Right atrium auricular region (tissue), 2 donors: Measurements from ENCODE around the gene SP140. TPM values are rescaled to one million over a fixed set of nuclear protein-coding genes. Genes with fewer than 3 reads are reported as not detected.

Experiments
- DNase-seq: peaks from one replicate; pipeline ENCODE4 v3.0.0-alpha.2; 2019; ENCODE audit warnings: low spot score
- H3K27ac ChIP-seq, 2 donors: fragments of 200-600 bp; sonication (generic); 1 replicate in 1 of 2; 2 replicates in 1 of 2; pipeline ENCODE4 v1.5.1; 2016 to 2019
- H3K27me3 ChIP-seq, 2 donors: fragments of 200-600 bp; sonication (generic); one replicate each; pipeline versions ENCODE4 v1.5.1 to v1.6.0; 2017 to 2019
- H3K36me3 ChIP-seq: fragments of 200-600 bp; sonication (generic); one replicate; pipeline ENCODE4 v1.5.1; 2016
- H3K4me1 ChIP-seq, 2 donors: fragments of 200-600 bp; sonication (generic); one replicate each; pipeline versions ENCODE4 v1.5.1 to v1.6.0; 2017 to 2019
- H3K4me3 ChIP-seq, 2 donors: fragments of 200-600 bp; sonication (generic); 1 replicate in 1 of 2; 2 replicates in 1 of 2; pipeline ENCODE4 v1.5.1; 2017 to 2019; ENCODE audit warnings: mild to moderate bottlenecking in 1 of 2, moderate library complexity in 1 of 2
- H3K9me3 ChIP-seq, 2 donors: fragments of 200-600 bp; sonication (generic); one replicate each; pipeline ENCODE4 v1.5.1; 2019
- total RNA-seq, 2 donors: library from RNA; depleted of rRNA; stranded (reverse); fragments of >200 nt; gene quantifications; one replicate each; pipeline ENCODE4 v1.1.0, GENCODE V29; 2016
- TF ChIP-seq, protein P1 (sequence below), 2 donors: fragments of 200-600 bp; sonication (generic); IDR thresholded peaks; one replicate each; pipeline ENCODE4 v1.5.1; 2019; ENCODE audit warnings: antibody characterized with exemption in 2 of 2

SP140 gene
- total RNA-seq, 2 donors from 2014 or later, result 0.26 to 0.55 TPM

DNA sequence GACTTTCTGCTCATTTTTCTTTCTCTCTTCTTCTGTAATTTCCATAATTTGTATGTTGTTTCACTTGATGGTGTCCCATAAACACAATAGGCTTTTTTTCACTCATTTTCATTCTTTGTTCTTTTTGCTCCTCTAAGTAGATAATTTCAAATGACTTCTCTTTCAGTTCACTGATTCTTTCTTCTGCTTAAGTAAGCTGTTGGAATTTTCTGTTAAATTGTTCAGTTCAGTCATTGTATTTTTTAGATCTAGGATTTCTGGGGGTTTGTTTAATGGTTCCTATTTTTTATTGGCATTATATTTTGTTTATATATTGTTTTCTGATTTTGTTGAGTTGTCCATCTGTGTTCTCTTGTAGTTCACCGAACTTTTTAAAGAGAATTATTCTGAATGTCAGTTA, 120.9 kb downstream of the SP140 start:
- H3K36me3 ChIP-seq, result no peaks in the 10 kb centered on the region
- peaks cover 0 to 27% of the 10 kb centered on the region in 2 donors for H3K9me3 ChIP-seq

DNA sequence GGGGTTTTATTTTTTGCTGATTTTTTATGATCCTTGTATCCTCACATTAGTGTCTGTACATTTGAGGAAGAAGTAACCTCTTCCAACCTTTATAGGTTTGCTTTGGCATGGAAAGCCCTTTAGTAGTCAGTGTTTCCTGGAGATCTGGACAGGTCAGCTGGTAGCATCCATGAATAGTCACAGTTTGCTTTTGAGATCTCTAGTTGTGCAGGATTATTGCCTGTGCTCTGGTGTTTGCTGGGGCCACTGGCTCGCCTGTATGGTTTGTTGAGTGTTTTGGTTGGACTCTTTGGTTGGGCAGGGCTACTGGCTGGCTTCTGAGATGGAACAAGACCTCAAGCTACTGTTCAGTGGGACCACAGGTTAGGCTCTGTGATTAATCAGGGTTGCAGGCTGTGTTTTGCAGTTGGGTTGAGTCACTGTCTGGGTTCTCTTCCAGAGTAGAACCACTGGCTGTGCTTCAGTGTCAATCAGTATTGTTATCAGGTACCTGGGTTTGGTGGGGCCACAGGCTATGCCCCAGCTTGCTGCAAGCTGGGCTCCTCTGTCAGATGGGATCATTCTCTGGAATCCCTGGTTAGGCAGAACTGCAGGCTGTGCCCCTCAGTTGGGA, 121.5 kb downstream of the SP140 start:
- H3K27ac ChIP-seq, result no peak overlapping the region
- peaks cover 0 to 27% of the 10 kb centered on the region in 2 donors for H3K9me3 ChIP-seq
- no peaks in the 10 kb centered on the region for H3K4me1 ChIP-seq
- no peak for DNase-seq
- no peaks in the 10 kb centered on the region for H3K27me3 ChIP-seq
- no peak overlapping the region for H3K4me3 ChIP-seq
- TF ChIP-seq, protein P1, sequence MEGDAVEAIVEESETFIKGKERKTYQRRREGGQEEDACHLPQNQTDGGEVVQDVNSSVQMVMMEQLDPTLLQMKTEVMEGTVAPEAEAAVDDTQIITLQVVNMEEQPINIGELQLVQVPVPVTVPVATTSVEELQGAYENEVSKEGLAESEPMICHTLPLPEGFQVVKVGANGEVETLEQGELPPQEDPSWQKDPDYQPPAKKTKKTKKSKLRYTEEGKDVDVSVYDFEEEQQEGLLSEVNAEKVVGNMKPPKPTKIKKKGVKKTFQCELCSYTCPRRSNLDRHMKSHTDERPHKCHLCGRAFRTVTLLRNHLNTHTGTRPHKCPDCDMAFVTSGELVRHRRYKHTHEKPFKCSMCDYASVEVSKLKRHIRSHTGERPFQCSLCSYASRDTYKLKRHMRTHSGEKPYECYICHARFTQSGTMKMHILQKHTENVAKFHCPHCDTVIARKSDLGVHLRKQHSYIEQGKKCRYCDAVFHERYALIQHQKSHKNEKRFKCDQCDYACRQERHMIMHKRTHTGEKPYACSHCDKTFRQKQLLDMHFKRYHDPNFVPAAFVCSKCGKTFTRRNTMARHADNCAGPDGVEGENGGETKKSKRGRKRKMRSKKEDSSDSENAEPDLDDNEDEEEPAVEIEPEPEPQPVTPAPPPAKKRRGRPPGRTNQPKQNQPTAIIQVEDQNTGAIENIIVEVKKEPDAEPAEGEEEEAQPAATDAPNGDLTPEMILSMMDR (IDR thresholded peaks at IDR 0.05), result no peak
- no peaks in the 10 kb centered on the region for H3K36me3 ChIP-seq

More for the DNA sequence above, 120.9 kb downstream of the SP140 start:
- H3K4me3 ChIP-seq, result no peak overlapping the region
- TF ChIP-seq, protein P1 (IDR thresholded peaks at IDR 0.05), result no peak
- no peak overlapping the region for H3K27ac ChIP-seq
- H3K27me3 ChIP-seq, result no peaks in the 10 kb centered on the region
- H3K4me1 ChIP-seq, result no peaks in the 10 kb centered on the region
- DNase-seq, result no peak

DNA sequence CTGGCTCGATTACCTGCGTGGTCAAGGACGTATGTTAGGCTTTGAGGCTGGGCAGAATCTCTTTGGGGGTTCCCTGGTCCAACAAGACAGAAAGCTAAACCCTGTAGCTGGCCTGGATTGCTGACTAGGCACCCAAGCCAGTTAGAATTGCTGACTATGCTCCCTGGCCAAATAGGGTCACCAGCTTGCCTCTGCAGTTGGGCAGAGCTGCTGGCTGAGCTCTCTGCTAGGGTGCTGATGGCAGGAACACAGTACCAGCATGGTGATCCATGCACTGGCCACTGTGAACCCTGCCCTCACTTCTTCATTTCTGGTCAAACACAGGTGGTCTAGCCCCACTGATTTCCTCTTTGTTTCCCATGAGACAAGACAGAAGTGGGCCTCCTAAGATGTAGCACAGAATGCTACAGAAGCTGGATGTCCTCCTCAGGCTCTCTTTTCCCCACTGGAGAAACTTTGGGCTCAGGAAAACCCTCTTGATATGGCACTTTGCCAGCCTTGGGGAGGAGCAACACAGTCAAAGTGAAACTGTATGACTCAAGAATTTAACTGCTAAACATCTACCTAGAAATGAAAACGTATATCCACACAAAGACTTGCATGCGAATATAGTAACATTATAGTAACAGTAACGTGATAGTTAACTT, 122.2 kb downstream of the SP140 start:
- Histone ChIP-seq H3K36me3 (no peaks in the 10 kb centered on the region), H3K27ac (no peak overlapping the region), H3K27me3 (no peaks in the 10 kb centered on the region), H3K4me1 (no peaks in the 10 kb centered on the region), H3K9me3 (peaks cover 0 to 27% of the 10 kb centered on the region in 2 donors), H3K4me3 (no peak overlapping the region)
- TF ChIP-seq, protein P1 (IDR thresholded peaks at IDR 0.05), result no peak
- DNase-seq, result no peak

DNA sequence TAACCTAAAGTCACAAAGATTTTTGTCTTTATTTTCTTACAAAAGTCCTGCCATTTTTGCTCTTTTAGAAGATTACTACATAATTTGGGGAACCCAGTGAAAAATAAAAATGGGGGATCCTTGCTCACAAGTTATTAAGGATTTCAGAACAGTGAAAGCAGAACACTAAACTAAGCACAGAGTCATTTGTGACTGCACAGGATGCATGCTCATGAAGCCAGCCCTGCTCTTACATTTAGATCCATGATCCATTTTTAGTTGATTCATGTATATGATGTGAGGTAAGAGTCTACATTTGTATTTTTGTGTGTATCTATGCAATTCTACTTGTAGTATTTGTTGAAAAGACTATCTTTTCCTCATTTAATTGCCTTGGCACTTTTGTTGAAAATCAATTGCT, 123.3 kb downstream of the SP140 start:
- no peak overlapping the region for H3K27ac ChIP-seq
- no peaks in the 10 kb centered on the region for H3K36me3 ChIP-seq
- H3K4me3 ChIP-seq, result no peak overlapping the region
- H3K27me3 ChIP-seq, result no peaks in the 10 kb centered on the region
- DNase-seq, result no peak
- no peaks in the 10 kb centered on the region for H3K4me1 ChIP-seq
- H3K9me3 ChIP-seq, result peaks cover 0 to 25% of the 10 kb centered on the region in 2 donors
- TF ChIP-seq, protein P1 (IDR thresholded peaks at IDR 0.05), result no peak

DNA sequence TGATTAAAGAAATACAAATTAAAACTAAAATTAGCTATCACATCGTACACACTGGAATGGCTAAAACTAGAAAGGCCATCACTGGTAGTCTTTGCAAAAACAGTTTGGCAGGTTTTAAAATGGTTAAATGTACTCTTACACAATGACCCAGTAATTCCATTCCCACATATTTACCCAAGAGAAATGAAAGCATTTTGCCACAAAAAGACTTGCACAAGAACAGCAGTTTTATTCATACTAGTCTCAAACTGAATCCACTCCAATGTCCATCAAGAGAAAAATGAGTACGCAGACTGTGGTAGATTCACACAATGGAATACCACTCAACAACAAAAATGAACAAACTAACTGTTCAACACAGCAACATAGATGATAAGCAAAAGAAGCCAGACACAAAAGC, 130.5 kb downstream of the SP140 start:
- H3K4me3 ChIP-seq, result no peak overlapping the region
- no peak overlapping the region for H3K27ac ChIP-seq
- DNase-seq, result no peak
- no peaks in the 10 kb centered on the region for H3K27me3 ChIP-seq
- no peaks in the 10 kb centered on the region for H3K9me3 ChIP-seq
- H3K4me1 ChIP-seq, result no peaks in the 10 kb centered on the region
- no peaks in the 10 kb centered on the region for H3K36me3 ChIP-seq
- TF ChIP-seq, protein P1 (IDR thresholded peaks at IDR 0.05), result no peak
